GM19372 (cell line): ENCODE measurements around the gene RPS15A.
"Not testable (repeated sequence)": the region's sequence is repeated elsewhere in the genome, so short reads cannot be mapped to it uniquely, and the experiment has no call there.

Experiments
- ATAC-seq: cut with Tn5 transposase; IDR thresholded peaks from one replicate; pipeline ENCODE4 v1.9.1; 2021; ENCODE audit warnings: mild to moderate bottlenecking, low read depth, moderate library complexity; ENCODE audit not compliant: unreplicated experiment

RPS15A gene

GRCh38 chr16:18759598-18760520, 30.3 kb downstream of the RPS15A start:
- not testable (repeated sequence) for ATAC-seq

DNA sequence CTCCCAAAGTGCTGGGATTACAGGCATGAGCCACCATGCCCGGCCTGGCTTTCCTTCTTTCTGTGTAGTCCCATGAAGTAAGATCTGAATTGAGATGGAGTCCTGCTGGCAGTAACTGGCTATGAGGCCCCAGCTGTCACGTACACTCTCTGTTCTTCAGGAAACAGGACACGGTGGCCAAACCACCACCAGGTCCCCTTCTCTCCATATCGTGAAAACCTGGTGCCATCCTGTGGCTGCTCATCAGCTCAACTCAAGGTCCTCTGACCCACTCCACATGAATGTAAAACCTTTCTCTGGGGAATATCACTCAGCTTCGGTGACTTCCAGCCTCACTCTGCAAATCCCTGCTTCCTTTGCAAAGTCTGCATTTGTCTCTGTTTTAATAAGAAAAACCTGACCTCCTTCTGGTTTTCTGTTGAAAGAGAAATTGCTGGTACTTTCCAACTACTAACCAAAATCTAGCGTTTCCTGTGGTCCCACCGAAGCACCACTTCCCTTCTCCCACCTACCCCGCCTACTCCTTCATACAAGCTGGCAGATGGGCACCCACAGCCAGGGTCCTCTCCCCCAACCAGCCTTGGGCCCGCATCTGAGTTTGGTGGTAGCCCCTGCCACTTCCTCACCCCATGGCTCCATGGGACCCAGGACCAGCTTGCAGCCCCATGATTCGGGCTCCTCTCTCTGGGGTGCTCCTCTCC, 32.0 kb downstream of the RPS15A start:
- ATAC-seq: not testable (repeated sequence)

DNA sequence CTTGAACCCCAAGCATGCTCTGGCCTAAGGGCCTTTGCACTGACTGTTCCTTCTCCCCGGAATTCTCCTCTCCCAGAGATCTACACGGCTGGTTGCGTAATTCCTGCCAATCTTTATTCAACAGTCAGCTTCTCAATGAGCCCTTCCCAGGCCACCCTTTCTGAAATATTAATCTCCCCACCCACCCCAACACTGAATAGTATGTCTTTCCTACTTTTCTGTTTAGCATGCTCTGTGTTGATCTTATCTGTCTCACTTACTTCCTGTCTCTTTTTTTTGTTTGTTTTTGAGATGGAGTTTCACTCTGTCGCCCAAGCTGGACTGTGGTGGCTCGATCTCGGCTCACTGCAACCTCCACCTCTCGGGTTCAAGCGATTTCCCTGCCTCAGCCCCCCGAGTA, 33.5 kb downstream of the RPS15A start:
- ATAC-seq: not testable (repeated sequence)

DNA sequence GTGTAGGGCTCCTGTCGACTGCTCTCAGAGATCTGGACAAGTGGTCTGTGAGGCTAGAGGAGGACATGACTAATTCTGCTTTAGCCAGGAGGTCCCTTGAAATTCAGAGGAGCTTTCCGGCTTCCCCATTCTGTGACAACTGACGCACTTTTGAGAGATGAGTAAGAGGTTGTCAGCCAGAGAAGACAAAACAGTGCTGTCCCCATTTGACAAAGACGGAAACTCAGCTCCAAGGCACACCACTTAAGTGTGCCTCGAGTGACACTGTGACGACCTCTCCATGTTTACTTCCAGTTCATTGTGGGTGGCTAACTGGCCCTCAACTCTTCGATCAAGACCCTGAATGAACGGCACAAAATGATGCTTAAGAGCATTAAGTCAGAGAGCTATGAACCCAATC, 47.3 kb downstream of the RPS15A start:
- ATAC-seq: not testable (repeated sequence)

- ATAC-seq: not testable (repeated sequence)
Measured at GRCh38 chr16:18740027-18740426, 50.1 kb downstream of the RPS15A start.

- ATAC-seq: not testable (repeated sequence)
Measured at GRCh38 chr16:18738768-18739167, 51.4 kb downstream of the RPS15A start.

- not testable (repeated sequence) for ATAC-seq
Measured at GRCh38 chr16:18734279-18734678, 55.9 kb downstream of the RPS15A start.
